CD8-positive, alpha-beta memory T cell (primary cell): ENCODE data around the gene CCDC92. TPM values are rescaled to one million over a fixed set of nuclear protein-coding genes. Genes with fewer than 3 reads are reported as not detected.

ENCODE experiments used
- CTCF ChIA-PET: fragments of 350-600 bp; sonication (Branson Sonifier 250); formaldehyde crosslinking; loops from one replicate; lab custom pipeline; 2021; ENCODE audit warnings: antibody characterized with exemption; lab: Charles Lee
- POLR2A ChIA-PET: fragments of 350-600 bp; sonication (Branson Sonifier 250); formaldehyde crosslinking; loops from one replicate; lab custom pipeline; 2021; ENCODE audit warnings: antibody characterized with exemption; lab: Charles Lee
- DNase-seq, 5 donors: peaks; one replicate each; pipeline versions ENCODE4 v3.0.0 to v3.0.0-alpha.2; 2020 to 2022; ENCODE audit warnings: mixed read lengths in 1 of 5
- H3K27ac ChIP-seq: one replicate; pipeline ENCODE4 v1.7.0; 2013; ENCODE audit warnings: low read depth, mild to moderate bottlenecking, low read length, moderate library complexity
- H3K27me3 ChIP-seq: 2 replicates; pipeline ENCODE4 v1.7.0; 2013; ENCODE audit warnings: low read length, mild to moderate bottlenecking; ENCODE audit not compliant: insufficient read depth, poor library complexity, severe bottlenecking
- H3K36me3 ChIP-seq: 2 replicates; pipeline ENCODE4 v1.7.0; 2013; ENCODE audit warnings: mild to moderate bottlenecking, low read length, moderate library complexity; ENCODE audit not compliant: insufficient read depth
- H3K4me1 ChIP-seq: 2 replicates; pipeline ENCODE4 v1.7.0; 2013; ENCODE audit warnings: mild to moderate bottlenecking, low read length, moderate library complexity; ENCODE audit not compliant: insufficient read depth
- H3K4me3 ChIP-seq: 2 replicates; pipeline ENCODE4 v1.7.0; 2013; ENCODE audit warnings: mild to moderate bottlenecking, low read length
- H3K9me3 ChIP-seq: 2 replicates; pipeline ENCODE4 v1.7.0; 2013; ENCODE audit warnings: mild to moderate bottlenecking, low read length
- H3K27ac Mint-ChIP-seq, 8 donors: one replicate each; pipeline ENCODE4 v1.8.0; 2020 to 2021; ENCODE audit warnings: mixed read lengths in 8 of 8, mild to moderate bottlenecking in 6 of 8, inconsistent platforms in 3 of 8, moderate library complexity in 3 of 8
- H3K27me3 Mint-ChIP-seq, 2 donors: one replicate each; pipeline ENCODE4 v1.8.0; 2020 to 2021; ENCODE audit warnings: mixed read lengths in 2 of 2, mild to moderate bottlenecking in 1 of 2, moderate library complexity in 1 of 2
- H3K36me3 Mint-ChIP-seq, 3 donors: one replicate each; pipeline ENCODE4 v1.8.0; 2020 to 2021; ENCODE audit warnings: mixed read lengths in 3 of 3, inconsistent platforms in 1 of 3, mild to moderate bottlenecking in 1 of 3
- H3K4me1 Mint-ChIP-seq, 3 donors: one replicate each; pipeline ENCODE4 v1.8.0; 2020 to 2021; ENCODE audit warnings: mixed read lengths in 3 of 3, inconsistent platforms in 1 of 3, mild to moderate bottlenecking in 1 of 3
- H3K4me3 Mint-ChIP-seq, 7 donors: one replicate each; pipeline ENCODE4 v1.8.0; 2020 to 2021; ENCODE audit warnings: mixed read lengths in 7 of 7, mild to moderate bottlenecking in 6 of 7, moderate library complexity in 4 of 7, inconsistent platforms in 2 of 7
- H3K9me3 Mint-ChIP-seq, 5 donors: one replicate each; pipeline ENCODE4 v1.8.0; 2020 to 2022; ENCODE audit warnings: mixed read lengths in 5 of 5, mild to moderate bottlenecking in 3 of 5, moderate library complexity in 2 of 5, inconsistent platforms in 1 of 5
- polyA plus RNA-seq: library from polyadenylated mRNA; unstranded; fragments of 300-500 nt; fragmentation: Illumina TruSeq; gene quantifications from one replicate; pipeline ENCODE4 v1.2.3, GENCODE V29; 2021
- total RNA-seq, 2 experiments: library from RNA; stranded (reverse); gene quantifications; one replicate each; pipeline ENCODE4 v1.2.3, GENCODE V29; 2021

CCDC92 gene
- total and polyA plus RNA-seq, 3 experiments from 2014 or later, result 10.2 to 48.9 (median 12.9) TPM

DNA sequence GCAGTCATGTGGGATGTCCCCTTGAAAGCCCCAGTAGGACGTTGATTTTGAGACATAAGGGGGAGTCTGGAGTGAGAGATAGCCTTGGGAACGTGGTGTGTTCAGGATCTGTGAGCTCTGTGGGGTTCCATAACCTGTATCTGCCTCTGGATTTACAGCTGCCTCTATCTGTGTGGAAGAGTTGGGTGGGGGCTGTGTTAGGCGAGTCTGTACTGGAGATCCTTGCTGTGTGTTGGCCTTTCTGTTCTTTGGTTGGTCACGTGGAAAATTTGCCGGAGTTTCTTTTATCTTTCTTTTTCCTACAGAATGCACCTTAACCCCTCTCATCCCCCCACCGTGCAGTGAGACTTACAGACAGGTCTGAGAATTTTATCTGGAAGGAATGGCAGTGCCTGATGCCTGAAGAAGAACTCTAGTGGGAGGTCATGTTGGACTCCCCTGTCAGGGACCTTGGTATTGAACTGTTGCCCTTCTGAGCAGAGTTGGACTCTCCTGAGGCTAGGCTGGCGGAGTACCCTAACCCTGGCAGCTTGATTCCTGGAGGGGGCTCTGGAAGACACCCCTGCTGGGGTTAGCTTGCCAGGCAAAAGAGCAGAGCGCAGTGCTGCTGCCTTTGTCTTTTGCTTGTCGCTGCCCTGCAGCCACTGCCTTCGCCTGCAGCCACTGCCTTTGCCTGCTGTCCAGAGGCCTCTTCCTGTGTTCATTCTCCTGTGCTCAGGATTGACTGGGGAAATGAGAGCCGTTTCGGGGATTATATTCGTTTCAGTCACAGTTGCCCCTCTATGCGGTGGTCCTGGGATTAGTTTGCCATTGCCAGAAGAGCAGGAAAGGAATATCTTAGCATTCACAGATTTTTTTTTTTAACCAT lies 34.4 kb upstream of the CCDC92 start:
- Mint-ChIP-seq H3K4me1 (peaks cover 17 to 34% (median 29%) of the 10 kb centered on the region in 3 donors), H3K36me3 (peaks cover 2 to 40% (median 20%) of the 10 kb centered on the region in 3 donors), H3K27ac (peak overlapping the region in 3 of 8 donors; percentile 42 to 88 (median 48)), H3K9me3 (no peaks in the 10 kb centered on the region), H3K4me3 (no peak overlapping the region), H3K27me3 (no peaks in the 10 kb centered on the region)
- Histone ChIP-seq H3K9me3 (no peaks in the 10 kb centered on the region), H3K27me3 (no peaks in the 10 kb centered on the region), H3K27ac (no peak overlapping the region), H3K4me1 (peaks cover 25% of the 10 kb centered on the region), H3K4me3 (peak overlapping the region; percentile 32), H3K36me3 (peaks cover 16% of the 10 kb centered on the region)
- ChIA-PET POLR2A (no interaction called here), CTCF (no interaction called here)
- no peak for DNase-seq

GRCh38 chr12:124006085-124006845 lies 33.6 kb upstream of the CCDC92 start:
- peak in 1 of 5 donors; percentile 34 for DNase-seq
- Mint-ChIP-seq H3K36me3 (peaks cover 0 to 33% (median 14%) of the 10 kb centered on the region in 3 donors), H3K9me3 (no peaks in the 10 kb centered on the region), H3K27ac (peak overlapping the region in 6 of 8 donors; percentile 41 to 88 (median 50)), H3K27me3 (no peaks in the 10 kb centered on the region), H3K4me1 (peaks cover 17 to 34% (median 29%) of the 10 kb centered on the region in 3 donors), H3K4me3 (peak overlapping the region in 2 of 7 donors; percentile 29 to 52)
- H3K4me1 ChIP-seq, result peaks cover 25% of the 10 kb centered on the region
- POLR2A ChIA-PET, result no interaction called here
- no peaks in the 10 kb centered on the region for H3K9me3 ChIP-seq
- H3K27me3 ChIP-seq, result no peaks in the 10 kb centered on the region
- peak overlapping the region; percentile 32 for H3K4me3 ChIP-seq
- peaks cover 9% of the 10 kb centered on the region for H3K36me3 ChIP-seq
- no peak overlapping the region for H3K27ac ChIP-seq
- CTCF ChIA-PET, result no interaction called here

DNA sequence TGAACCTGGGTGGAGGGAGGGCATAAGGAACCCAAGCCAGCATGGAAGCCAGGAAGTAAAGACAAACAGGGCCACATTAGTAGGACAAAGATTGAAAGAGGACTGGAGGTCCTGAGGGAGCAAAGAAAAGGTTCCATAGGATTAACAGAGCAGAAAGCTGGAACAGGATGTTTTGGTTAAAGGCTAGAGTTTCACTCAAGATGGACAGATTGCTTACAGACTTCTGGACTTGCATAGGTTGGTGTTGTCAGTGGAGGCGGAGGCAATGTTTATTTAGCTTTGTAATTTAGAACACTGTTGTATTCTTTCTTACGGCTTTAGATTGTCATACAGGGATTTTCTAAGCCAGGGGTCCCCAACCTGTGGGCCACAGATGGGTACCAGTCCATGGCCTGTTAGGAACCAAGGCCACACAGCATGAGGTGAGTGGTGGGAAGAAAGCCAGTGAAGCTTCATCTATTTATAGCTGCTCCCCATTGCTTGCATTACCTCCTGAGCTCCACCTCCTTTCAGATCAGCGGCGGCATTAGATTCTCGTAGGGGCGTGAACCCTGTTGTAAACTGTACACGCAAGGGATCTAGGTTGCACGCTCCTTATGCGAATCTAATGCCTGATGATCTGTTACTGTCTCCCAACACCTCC lies 31.7 kb upstream of the CCDC92 start:
- CTCF ChIA-PET, result interaction anchor here (1.5 kb wide), 1 partner anchor 8 kb away, joined by 3 read pairs; no protein-coding TSS in a partner anchor
- no peak overlapping the region for H3K4me3 ChIP-seq
- H3K27ac ChIP-seq, result no peak overlapping the region
- POLR2A ChIA-PET, result no interaction called here
- Mint-ChIP-seq H3K4me3 (no peak overlapping the region), H3K27me3 (no peaks in the 10 kb centered on the region), H3K9me3 (no peaks in the 10 kb centered on the region), H3K4me1 (peaks cover 17 to 34% (median 29%) of the 10 kb centered on the region in 3 donors), H3K27ac (peak overlapping the region in 1 of 8 donors; percentile 43), H3K36me3 (peaks cover 0 to 22% (median 9%) of the 10 kb centered on the region in 3 donors)
- no peaks in the 10 kb centered on the region for H3K9me3 ChIP-seq
- H3K27me3 ChIP-seq, result no peaks in the 10 kb centered on the region
- DNase-seq, result no peak
- H3K36me3 ChIP-seq, result peaks cover 9% of the 10 kb centered on the region
- H3K4me1 ChIP-seq, result peaks cover 25% of the 10 kb centered on the region

GRCh38 chr12:124002654-124003053 lies 30.0 kb upstream of the CCDC92 start:
- DNase-seq, result no peak
- no peak overlapping the region for H3K4me3 Mint-ChIP-seq
- Histone ChIP-seq H3K4me3 (no peak overlapping the region), H3K36me3 (peaks cover 14% of the 10 kb centered on the region), H3K9me3 (no peaks in the 10 kb centered on the region), H3K27me3 (no peaks in the 10 kb centered on the region), H3K27ac (no peak overlapping the region), H3K4me1 (peaks cover 18% of the 10 kb centered on the region)
- no peaks in the 10 kb centered on the region for H3K27me3 Mint-ChIP-seq
- peaks cover 0 to 37% (median 10%) of the 10 kb centered on the region in 3 donors for H3K36me3 Mint-ChIP-seq
- ChIA-PET CTCF (interaction anchor here (1.1 kb wide), 1 partner anchor 16 kb away, joined by 4 read pairs; no protein-coding TSS in a partner anchor), POLR2A (interaction anchor here (0.7 kb wide), 1 partner anchor 783 kb away, joined by 3 read pairs; no protein-coding TSS in a partner anchor)
- H3K27ac Mint-ChIP-seq, result no peak overlapping the region
- H3K9me3 Mint-ChIP-seq, result no peaks in the 10 kb centered on the region
- peaks cover 17 to 34% (median 21%) of the 10 kb centered on the region in 3 donors for H3K4me1 Mint-ChIP-seq

DNA sequence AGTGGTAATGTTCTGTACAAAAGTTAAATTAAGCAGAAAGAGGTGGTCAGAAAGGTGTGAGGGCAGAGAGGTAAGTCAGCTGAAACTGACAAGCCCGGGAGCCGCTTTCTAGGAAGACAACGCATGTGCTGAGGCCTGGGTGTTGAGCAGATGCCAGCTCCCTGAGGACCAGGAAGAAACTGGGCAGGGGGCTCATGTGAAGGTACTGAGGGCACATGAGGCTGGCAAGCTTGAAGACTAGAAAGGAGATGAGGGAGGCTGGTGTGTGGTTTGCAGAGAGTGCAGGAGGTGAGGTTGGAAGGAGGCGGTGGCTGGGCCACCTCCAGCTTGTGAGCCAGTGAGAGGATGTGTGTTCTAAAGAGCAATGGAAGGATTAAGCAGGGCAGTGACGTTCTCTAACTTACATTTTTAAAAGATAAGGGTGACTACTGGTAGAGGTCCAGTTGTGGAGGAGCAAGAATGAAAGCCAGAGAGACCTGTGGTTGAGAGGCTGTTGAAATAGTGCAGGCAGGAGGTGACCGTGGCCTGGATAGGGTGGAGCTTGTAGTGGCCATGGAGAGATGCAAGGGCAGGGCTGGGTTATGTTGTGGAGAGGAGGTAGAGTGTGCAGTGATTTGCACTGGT lies 29.5 kb upstream of the CCDC92 start:
- POLR2A ChIA-PET, result no interaction called here
- H3K4me3 ChIP-seq, result no peak overlapping the region

GRCh38 chr12:124001343-124001742 lies 28.7 kb upstream of the CCDC92 start:
- DNase-seq, result no peak
- Histone ChIP-seq H3K27ac (no peak overlapping the region), H3K9me3 (no peaks in the 10 kb centered on the region), H3K4me1 (peaks cover 8% of the 10 kb centered on the region), H3K4me3 (no peak overlapping the region), H3K27me3 (no peaks in the 10 kb centered on the region), H3K36me3 (peaks cover 14% of the 10 kb centered on the region)
- Mint-ChIP-seq H3K36me3 (peaks cover 0 to 28% (median 8%) of the 10 kb centered on the region in 3 donors), H3K9me3 (no peaks in the 10 kb centered on the region), H3K4me3 (no peak overlapping the region), H3K27ac (no peak overlapping the region), H3K4me1 (peaks cover 15 to 34% (median 21%) of the 10 kb centered on the region in 3 donors), H3K27me3 (no peaks in the 10 kb centered on the region)
- ChIA-PET CTCF (interaction anchor here (1.1 to 1.3 kb wide), 2 partner anchors 15 to 17 kb away, joined by 3 to 4 read pairs; no protein-coding TSS in a partner anchor), POLR2A (no interaction called here)

More for the DNA sequence above, 29.5 kb upstream of the CCDC92 start:
- no peak for DNase-seq
- Mint-ChIP-seq H3K4me1 (peaks cover 17 to 34% (median 24%) of the 10 kb centered on the region in 3 donors), H3K36me3 (peaks cover 0 to 36% (median 9%) of the 10 kb centered on the region in 3 donors), H3K9me3 (no peaks in the 10 kb centered on the region), H3K27me3 (no peaks in the 10 kb centered on the region), H3K27ac (no peak overlapping the region), H3K4me3 (no peak overlapping the region)
- Histone ChIP-seq H3K36me3 (peaks cover 14% of the 10 kb centered on the region), H3K4me1 (peaks cover 15% of the 10 kb centered on the region), H3K9me3 (no peaks in the 10 kb centered on the region), H3K27me3 (no peaks in the 10 kb centered on the region), H3K27ac (no peak overlapping the region)
- CTCF ChIA-PET, result interaction anchor here (1.1 to 1.3 kb wide), 2 partner anchors 15 to 18 kb away, joined by 3 to 4 read pairs; no protein-coding TSS in a partner anchor

DNA sequence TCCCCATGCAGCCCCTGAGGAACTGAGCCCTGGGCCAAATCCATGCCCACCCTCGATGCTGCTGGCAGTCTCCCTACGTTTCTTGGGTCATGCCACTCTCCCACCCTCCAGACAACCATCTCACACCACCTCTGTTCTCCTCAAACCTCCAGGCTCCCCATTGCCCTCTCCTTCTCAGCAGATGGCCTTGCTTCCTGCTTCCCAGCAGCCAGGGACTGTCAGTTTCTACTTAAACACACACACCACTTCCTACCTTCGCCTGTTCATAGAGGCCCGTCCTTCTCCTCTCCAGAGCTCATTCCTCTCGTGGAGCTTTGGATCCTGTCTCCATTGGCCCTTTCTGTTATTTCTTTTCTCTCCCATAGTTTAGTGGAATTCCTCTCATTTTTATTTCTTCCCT lies 27.5 kb upstream of the CCDC92 start:
- Histone ChIP-seq H3K9me3 (no peaks in the 10 kb centered on the region), H3K4me1 (peaks cover 6% of the 10 kb centered on the region), H3K36me3 (peaks cover 14% of the 10 kb centered on the region), H3K27me3 (no peaks in the 10 kb centered on the region), H3K27ac (no peak overlapping the region), H3K4me3 (no peak overlapping the region)
- no peaks in the 10 kb centered on the region for H3K9me3 Mint-ChIP-seq
- ChIA-PET CTCF (no interaction called here), POLR2A (no interaction called here)
- DNase-seq, result no peak
- H3K4me1 Mint-ChIP-seq, result peaks cover 17 to 37% (median 24%) of the 10 kb centered on the region in 3 donors
- H3K36me3 Mint-ChIP-seq, result peaks cover 0 to 27% (median 3%) of the 10 kb centered on the region in 3 donors
- no peak overlapping the region for H3K4me3 Mint-ChIP-seq
- no peak overlapping the region for H3K27ac Mint-ChIP-seq
- no peaks in the 10 kb centered on the region for H3K27me3 Mint-ChIP-seq
